Measurements from ENCODE around the gene HECW1.

The HECW1 gene

GRCh38 chr7:43139137-43139536 lies 26.7 kb downstream of the HECW1 start:
- no peaks in the 10 kb centered on the region for H3K9me3 ChIP-seq (ENCODE audit: insufficient read depth, low read depth, low read length)
- no peaks in the 10 kb centered on the region for H3K79me2 ChIP-seq (ENCODE audit: insufficient read depth, low read length)
- H2AFZ ChIP-seq (ENCODE audit: low read length): no peak overlapping the region
- no peaks in the 10 kb centered on the region for H3K4me1 ChIP-seq (ENCODE audit: insufficient read depth, low read length, poor library complexity, severe bottlenecking)
- no peaks in the 10 kb centered on the region for H4K20me1 ChIP-seq (ENCODE audit: insufficient read depth, low read length, poor library complexity, severe bottlenecking)
- no peaks in the 10 kb centered on the region for H3K9me2 ChIP-seq (replicated peaks; ENCODE audit: low read depth, low read length)
- H3K4me3 ChIP-seq (ENCODE audit: low read length, poor library complexity, severe bottlenecking): no peak overlapping the region
- no peaks in the 10 kb centered on the region for H3K27me3 ChIP-seq (ENCODE audit: insufficient read depth, low read length, poor library complexity, severe bottlenecking)
- H3K4me2 ChIP-seq (ENCODE audit: low read depth, low read length, poor library complexity, severe bottlenecking): no peak overlapping the region
- no peaks in the 10 kb centered on the region for H3K36me3 ChIP-seq (ENCODE audit: insufficient read depth, low read length)
- H3K9ac ChIP-seq (ENCODE audit: low read depth, low read length, poor library complexity, severe bottlenecking): no peak overlapping the region
- no peaks in the 10 kb centered on the region for H3F3A ChIP-seq (ENCODE audit: low read depth)
- no peak for TF ChIP-seq EZH2phosphoT487 (IDR thresholded peaks at IDR 0.05; ENCODE audit: borderline replicate concordance)
- no peak for TF ChIP-seq CTCF (conservative IDR thresholded peaks at IDR 0.05; ENCODE audit: low read length)

GRCh38 chr7:43140186-43140585 lies 27.7 kb downstream of the HECW1 start:
- Histone ChIP-seq H2AFZ (ENCODE audit: low read length) (no peak overlapping the region), H3K9me3 (ENCODE audit: insufficient read depth, low read depth, low read length) (no peaks in the 10 kb centered on the region), H3K9me2 (replicated peaks; ENCODE audit: low read depth, low read length) (no peaks in the 10 kb centered on the region), H3K79me2 (ENCODE audit: insufficient read depth, low read length) (no peaks in the 10 kb centered on the region), H3K27me3 (ENCODE audit: insufficient read depth, low read length, poor library complexity, severe bottlenecking) (no peaks in the 10 kb centered on the region), H3K9ac (ENCODE audit: low read depth, low read length, poor library complexity, severe bottlenecking) (no peak overlapping the region), H3K4me2 (ENCODE audit: low read depth, low read length, poor library complexity, severe bottlenecking) (no peak overlapping the region), H3K4me3 (ENCODE audit: low read length, poor library complexity, severe bottlenecking) (no peak overlapping the region), H3K36me3 (ENCODE audit: insufficient read depth, low read length) (no peaks in the 10 kb centered on the region), H3F3A (ENCODE audit: low read depth) (no peaks in the 10 kb centered on the region), H4K20me1 (ENCODE audit: insufficient read depth, low read length, poor library complexity, severe bottlenecking) (no peaks in the 10 kb centered on the region), H3K4me1 (ENCODE audit: insufficient read depth, low read length, poor library complexity, severe bottlenecking) (no peaks in the 10 kb centered on the region)
- no peak for TF ChIP-seq CTCF (conservative IDR thresholded peaks at IDR 0.05; ENCODE audit: low read length)
- TF ChIP-seq EZH2phosphoT487 (IDR thresholded peaks at IDR 0.05; ENCODE audit: borderline replicate concordance): no peak

- Histone ChIP-seq H3K79me2 (ENCODE audit: insufficient read depth, low read length) (no peaks in the 10 kb centered on the region), H3K4me2 (ENCODE audit: low read depth, low read length, poor library complexity, severe bottlenecking) (no peak overlapping the region), H4K20me1 (ENCODE audit: insufficient read depth, low read length, poor library complexity, severe bottlenecking) (no peaks in the 10 kb centered on the region), H3F3A (ENCODE audit: low read depth) (no peaks in the 10 kb centered on the region), H3K9ac (ENCODE audit: low read depth, low read length, poor library complexity, severe bottlenecking) (no peak overlapping the region), H3K4me1 (ENCODE audit: insufficient read depth, low read length, poor library complexity, severe bottlenecking) (no peaks in the 10 kb centered on the region), H3K9me3 (ENCODE audit: insufficient read depth, low read depth, low read length) (no peaks in the 10 kb centered on the region), H3K36me3 (ENCODE audit: insufficient read depth, low read length) (no peaks in the 10 kb centered on the region), H3K9me2 (replicated peaks; ENCODE audit: low read depth, low read length) (no peaks in the 10 kb centered on the region), H3K27me3 (ENCODE audit: insufficient read depth, low read length, poor library complexity, severe bottlenecking) (no peaks in the 10 kb centered on the region), H2AFZ (ENCODE audit: low read length) (no peak overlapping the region), H3K4me3 (ENCODE audit: low read length, poor library complexity, severe bottlenecking) (no peak overlapping the region)
- no peak for TF ChIP-seq CTCF (conservative IDR thresholded peaks at IDR 0.05; ENCODE audit: low read length)
- TF ChIP-seq EZH2phosphoT487 (IDR thresholded peaks at IDR 0.05; ENCODE audit: borderline replicate concordance): no peak
These were observed 28.6 kb downstream of the HECW1 start for GRCh38 chr7:43141091-43141490.
